Tibial artery (tissue), 4 donors: ENCODE measurements around the gene APCDD1.

ENCODE experiments used
- DNase-seq, 2 donors: peaks; one replicate each; pipeline ENCODE4 v3.0.0-alpha.2; 2019
- H3K27ac ChIP-seq, 2 donors: fragments of 200-600 bp; sonication (generic) in 1 of 2; 1 replicate in 1 of 2; 2 replicates in 1 of 2; pipeline ENCODE4 v1.5.1; 2018 to 2019; ENCODE audit warnings: mild to moderate bottlenecking in 1 of 2
- H3K27me3 ChIP-seq, 2 donors: fragments of 200-600 bp; sonication (generic) in 1 of 2; one replicate each; pipeline versions ENCODE4 v1.5.1 to v1.6.0; 2016 to 2019
- H3K36me3 ChIP-seq, 3 donors: fragments of 200-600 bp; sonication (generic) in 2 of 3; one replicate each; pipeline ENCODE4 v1.5.1; 2016 to 2019; ENCODE audit warnings: mild to moderate bottlenecking in 2 of 3
- H3K4me1 ChIP-seq, 4 donors: fragments of 200-600 bp; sonication (generic) in 2 of 4; 1 replicate in 3 of 4; 2 replicates in 1 of 4; pipeline ENCODE4 v1.5.1; 2016 to 2019
- H3K4me3 ChIP-seq, 2 donors: fragments of 200-600 bp; sonication (generic) in 1 of 2; 1 replicate in 1 of 2; 2 replicates in 1 of 2; pipeline ENCODE4 v1.5.1; 2018 to 2019; ENCODE audit warnings: mild to moderate bottlenecking in 2 of 2
- H3K9me3 ChIP-seq, 3 donors: fragments of 200-600 bp; sonication (generic) in 1 of 3; one replicate each; pipeline ENCODE4 v1.5.1; 2016 to 2019
- intact Hi-C: fragments of 100-400 bp; cut with DNase I; formaldehyde crosslinking; loops from one replicate; pipeline ENCODE4 v1.15.0; 2023; ENCODE audit warnings: low total_unique reads
- TF ChIP-seq, protein P1 (sequence below), 2 experiments: fragments of 200-600 bp in 1 of 2; fragments of 450-650 bp in 1 of 2; IDR thresholded peaks; one replicate each; pipeline ENCODE4 v1.5.1; 2017 to 2019; ENCODE audit warnings: antibody characterized with exemption in 2 of 2, mild to moderate bottlenecking in 1 of 2, moderate library complexity in 1 of 2

APCDD1 gene

DNA sequence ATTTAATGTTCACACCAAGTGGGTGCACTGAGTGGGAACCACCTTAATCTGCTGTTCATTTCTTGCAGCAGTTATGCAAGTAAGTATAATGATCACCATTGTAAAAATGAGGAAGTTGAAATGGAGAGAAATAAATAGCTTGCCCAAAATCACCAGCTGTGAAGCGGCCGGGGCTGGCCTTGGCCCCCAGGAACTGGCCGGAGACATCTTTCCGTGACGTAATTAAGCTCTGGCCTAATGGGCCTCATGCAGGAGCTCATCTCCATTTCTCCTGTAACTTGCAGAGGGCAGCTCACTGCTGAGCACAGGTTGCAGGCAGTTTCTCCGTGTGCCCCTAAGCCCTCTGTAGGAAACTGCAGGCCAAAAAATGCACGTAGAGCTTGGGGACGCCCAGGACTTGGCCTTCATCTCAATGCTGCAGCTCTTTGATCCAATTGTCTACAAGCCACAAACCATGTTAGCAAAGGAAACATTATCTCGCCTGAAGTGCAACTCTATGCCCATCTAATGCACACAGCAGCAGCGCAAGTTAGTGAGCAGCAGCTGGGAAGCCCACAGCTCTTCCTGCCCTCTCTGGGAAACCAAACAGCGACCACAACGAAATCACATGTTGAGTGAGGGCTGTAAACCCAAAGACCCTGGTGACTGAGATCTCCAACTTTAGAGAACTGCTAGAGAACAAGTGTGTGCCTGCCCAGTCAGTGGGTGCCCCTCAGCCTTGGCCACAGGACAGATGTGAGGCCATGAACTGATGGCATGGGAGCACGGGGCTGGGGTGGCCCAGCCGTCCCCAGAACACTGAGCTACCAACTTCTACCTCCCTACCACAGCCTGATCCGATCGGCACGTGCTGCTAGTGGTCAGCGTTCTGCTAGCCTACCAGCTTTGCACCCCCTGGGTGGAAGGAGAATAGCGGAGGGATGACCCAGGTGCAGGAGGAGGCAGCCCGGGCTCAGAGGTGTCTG lies 28.8 kb downstream of the APCDD1 start:
- no peak for DNase-seq
- no peak overlapping the region for H3K4me3 ChIP-seq
- no peaks in the 10 kb centered on the region for H3K27me3 ChIP-seq
- intact Hi-C loops: no loop called here
- no peaks in the 10 kb centered on the region for H3K4me1 ChIP-seq
- peaks cover 12 to 46% (median 24%) of the 10 kb centered on the region in 3 donors for H3K36me3 ChIP-seq
- no peak overlapping the region for H3K27ac ChIP-seq
- no peaks in the 10 kb centered on the region for H3K9me3 ChIP-seq
- TF ChIP-seq, protein P1, sequence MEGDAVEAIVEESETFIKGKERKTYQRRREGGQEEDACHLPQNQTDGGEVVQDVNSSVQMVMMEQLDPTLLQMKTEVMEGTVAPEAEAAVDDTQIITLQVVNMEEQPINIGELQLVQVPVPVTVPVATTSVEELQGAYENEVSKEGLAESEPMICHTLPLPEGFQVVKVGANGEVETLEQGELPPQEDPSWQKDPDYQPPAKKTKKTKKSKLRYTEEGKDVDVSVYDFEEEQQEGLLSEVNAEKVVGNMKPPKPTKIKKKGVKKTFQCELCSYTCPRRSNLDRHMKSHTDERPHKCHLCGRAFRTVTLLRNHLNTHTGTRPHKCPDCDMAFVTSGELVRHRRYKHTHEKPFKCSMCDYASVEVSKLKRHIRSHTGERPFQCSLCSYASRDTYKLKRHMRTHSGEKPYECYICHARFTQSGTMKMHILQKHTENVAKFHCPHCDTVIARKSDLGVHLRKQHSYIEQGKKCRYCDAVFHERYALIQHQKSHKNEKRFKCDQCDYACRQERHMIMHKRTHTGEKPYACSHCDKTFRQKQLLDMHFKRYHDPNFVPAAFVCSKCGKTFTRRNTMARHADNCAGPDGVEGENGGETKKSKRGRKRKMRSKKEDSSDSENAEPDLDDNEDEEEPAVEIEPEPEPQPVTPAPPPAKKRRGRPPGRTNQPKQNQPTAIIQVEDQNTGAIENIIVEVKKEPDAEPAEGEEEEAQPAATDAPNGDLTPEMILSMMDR (IDR thresholded peaks at IDR 0.05): no peak

GRCh38 chr18:10485475-10485874 lies 31.0 kb downstream of the APCDD1 start:
- H3K4me3 ChIP-seq: no peak overlapping the region
- no peak for DNase-seq
- H3K36me3 ChIP-seq: peaks cover 24 to 57% (median 32%) of the 10 kb centered on the region in 3 donors
- no peaks in the 10 kb centered on the region for H3K27me3 ChIP-seq
- H3K4me1 ChIP-seq: no peaks in the 10 kb centered on the region
- TF ChIP-seq, protein P1 (IDR thresholded peaks at IDR 0.05): no peak
- H3K27ac ChIP-seq: no peak overlapping the region
- H3K9me3 ChIP-seq: no peaks in the 10 kb centered on the region
- intact Hi-C loops: no loop called here

- Histone ChIP-seq H3K27ac (no peak overlapping the region), H3K4me3 (no peak overlapping the region), H3K4me1 (no peaks in the 10 kb centered on the region), H3K27me3 (no peaks in the 10 kb centered on the region), H3K36me3 (peaks cover 24 to 57% (median 32%) of the 10 kb centered on the region in 3 donors), H3K9me3 (no peaks in the 10 kb centered on the region)
- intact Hi-C loops: no loop called here
- DNase-seq: no peak
- TF ChIP-seq, protein P1 (IDR thresholded peaks at IDR 0.05): no peak
Observed at GRCh38 chr18:10486362-10486761, 31.9 kb downstream of the APCDD1 start.

- no peak overlapping the region for H3K27ac ChIP-seq
- peaks cover 24 to 57% (median 32%) of the 10 kb centered on the region in 3 donors for H3K36me3 ChIP-seq
- TF ChIP-seq, protein P1 (IDR thresholded peaks at IDR 0.05): no peak
- H3K4me1 ChIP-seq: no peaks in the 10 kb centered on the region
- intact Hi-C loops: no loop called here
- H3K27me3 ChIP-seq: no peaks in the 10 kb centered on the region
- no peak overlapping the region for H3K4me3 ChIP-seq
- H3K9me3 ChIP-seq: no peaks in the 10 kb centered on the region
- DNase-seq: no peak
Observed at GRCh38 chr18:10487154-10487553, 32.7 kb downstream of the APCDD1 start.

DNA sequence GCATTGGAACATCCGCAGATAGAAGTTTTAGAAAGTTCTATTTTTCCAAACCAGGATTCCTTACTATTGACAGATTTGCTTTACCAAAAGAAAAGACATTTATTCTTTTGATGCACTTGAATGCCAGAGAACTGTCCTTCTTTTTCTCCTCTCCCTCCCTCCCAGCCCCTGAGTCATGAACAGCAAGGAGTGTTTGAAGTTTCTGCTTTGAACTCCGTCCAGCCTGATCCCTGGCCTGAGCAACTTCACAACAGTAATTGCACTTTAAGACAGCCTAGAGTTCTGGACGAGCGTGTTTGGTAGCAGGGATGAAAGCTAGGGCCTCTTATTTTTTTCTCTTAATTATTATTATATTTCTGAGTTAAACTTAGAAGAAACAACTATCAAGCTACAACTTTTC lies 33.6 kb downstream of the APCDD1 start:
- H3K4me3 ChIP-seq: no peak overlapping the region
- intact Hi-C loops: no loop called here
- no peaks in the 10 kb centered on the region for H3K9me3 ChIP-seq
- no peak overlapping the region for H3K27ac ChIP-seq
- no peak for DNase-seq
- H3K36me3 ChIP-seq: peaks cover 24 to 55% (median 32%) of the 10 kb centered on the region in 3 donors
- no peaks in the 10 kb centered on the region for H3K27me3 ChIP-seq
- H3K4me1 ChIP-seq: no peaks in the 10 kb centered on the region
- TF ChIP-seq, protein P1 (IDR thresholded peaks at IDR 0.05): no peak
